KBM-7 (cell line): ENCODE measurements around the gene DNASE1L2.

Experiments used
- DNase-seq: peaks from one replicate; pipeline ENCODE4 v3.0.0-alpha.2; 2015
- in situ Hi-C: fragments of 300-500 bp; cut with MboI; formaldehyde crosslinking; loops from 2 replicates; pipeline ENCODE4 v1.14.3; 2020; ENCODE audit warnings: low sequenced_read_pairs, low pct_unique_long_range_greater_than_20kb, mixed read lengths

DNASE1L2 gene

DNA sequence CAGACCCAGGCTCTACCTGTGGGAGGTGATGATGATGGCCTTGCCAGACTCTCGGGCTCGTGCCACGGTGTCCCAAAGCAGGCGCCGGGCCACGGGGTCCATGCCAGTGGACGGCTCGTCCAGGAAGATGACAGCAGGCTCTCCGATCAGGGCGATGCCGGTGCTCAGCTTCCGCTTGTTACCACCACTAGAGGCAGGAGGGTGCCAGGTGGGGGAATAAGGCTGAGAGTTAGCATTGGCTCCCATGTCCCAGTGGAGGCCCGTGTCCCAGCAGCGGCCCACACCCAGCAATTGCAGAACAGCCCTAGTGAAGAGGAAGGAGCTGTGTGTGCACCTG lies 42.0 kb downstream of the DNASE1L2 start:
- in situ Hi-C loops, result loop anchor here (25.0 kb wide), 1 partner anchor 384 kb away; no protein-coding TSS in a partner anchor

DNA sequence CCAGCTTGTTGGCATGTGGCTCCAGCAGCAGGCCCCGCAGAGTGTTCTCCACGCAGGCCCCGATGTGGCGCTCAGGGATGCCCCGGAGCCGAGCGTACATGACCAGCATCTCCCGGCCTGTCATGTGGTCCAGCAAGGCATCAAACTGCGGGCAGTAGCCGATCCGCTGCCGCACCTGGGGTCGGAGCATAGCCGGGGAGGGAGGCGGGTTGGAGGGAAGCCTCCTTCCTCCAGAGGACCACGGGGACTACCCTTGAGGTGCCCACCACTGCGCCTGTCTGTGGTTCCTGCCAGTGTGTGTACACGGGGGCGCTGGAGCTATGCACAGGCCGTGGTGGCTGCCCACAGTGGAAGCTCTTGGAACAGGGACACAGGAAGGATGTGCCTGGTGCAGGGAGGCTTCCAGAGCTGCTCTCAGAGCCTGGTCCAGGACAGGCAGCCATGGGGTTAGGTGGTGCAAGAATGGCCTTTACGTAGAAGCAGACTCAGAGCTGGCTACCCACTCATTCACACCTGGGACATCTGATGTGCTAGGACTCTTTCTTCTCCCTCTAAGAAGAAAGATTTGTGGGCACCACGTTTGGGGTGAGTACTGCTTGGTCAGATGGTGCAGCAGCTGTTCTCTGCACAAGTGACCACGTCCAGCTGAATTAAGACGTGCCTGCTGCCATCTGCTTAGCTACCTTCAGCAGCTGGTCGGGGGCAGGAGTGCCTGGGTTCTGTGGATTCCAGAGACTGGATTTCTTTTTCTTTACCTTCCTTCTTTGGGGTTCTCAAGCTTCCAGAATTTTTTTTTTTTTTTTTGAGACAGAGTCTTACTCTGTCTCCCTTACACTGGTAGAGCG lies 42.9 kb downstream of the DNASE1L2 start:
- in situ Hi-C loops, result loop anchor here (25.0 kb wide), 1 partner anchor 383 kb away; no protein-coding TSS in a partner anchor
- DNase-seq, result no peak

More for the DNA sequence above, 42.0 kb downstream of the DNASE1L2 start:
- DNase-seq, result no peak

DNA sequence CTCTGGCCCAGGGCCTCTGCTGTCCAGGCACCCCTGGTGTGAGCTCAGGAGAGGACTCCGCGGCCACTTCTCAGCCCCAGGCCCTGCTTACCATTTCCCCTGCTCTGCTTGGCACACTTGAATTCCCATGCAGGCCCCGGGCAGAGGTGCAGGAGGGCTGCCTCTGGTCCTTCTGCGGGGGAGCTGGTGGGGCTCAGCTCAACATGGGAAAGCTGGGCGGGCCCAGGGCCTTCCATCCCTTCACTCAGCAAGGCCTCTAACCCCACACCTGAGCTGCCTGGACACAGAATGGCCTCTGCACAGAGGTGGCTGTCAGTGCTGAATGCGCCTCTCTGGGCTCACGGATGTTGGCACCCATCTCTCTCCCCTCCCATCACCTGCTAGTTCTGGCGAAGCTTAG lies 44.2 kb downstream of the DNASE1L2 start:
- in situ Hi-C loops, result loop anchor here (25.0 kb wide), 1 partner anchor 382 kb away; no protein-coding TSS in a partner anchor
- DNase-seq, result no peak

DNA sequence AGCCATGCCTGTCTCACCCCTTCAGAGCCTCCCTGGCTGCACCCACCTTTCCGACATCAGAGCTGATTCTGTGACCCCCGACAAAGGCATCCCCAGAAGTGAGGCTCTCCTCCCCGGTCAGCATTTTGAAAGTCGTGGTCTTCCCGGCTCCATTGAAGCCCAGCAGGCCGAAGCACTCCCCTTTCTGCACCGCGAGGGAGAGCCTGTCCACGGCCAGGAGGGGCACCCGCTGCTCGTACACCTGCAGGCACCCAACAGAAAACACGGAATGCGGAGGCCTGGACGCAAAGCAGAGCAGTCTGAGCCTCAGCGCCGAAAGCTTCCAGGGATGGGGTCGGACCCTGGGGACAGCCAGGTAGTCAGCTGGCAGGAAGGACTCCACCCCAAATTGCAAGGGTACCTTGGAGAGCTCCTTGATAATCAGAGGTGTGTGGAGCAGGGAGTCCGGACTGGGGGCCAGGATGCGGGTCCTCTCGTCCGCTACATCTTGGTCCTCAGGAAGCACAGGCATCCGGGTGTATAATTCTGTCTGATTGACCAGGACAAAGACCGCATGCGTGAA lies 44.8 kb downstream of the DNASE1L2 start:
- in situ Hi-C loops, result loop anchor here (25.0 kb wide), 1 partner anchor 381 kb away; no protein-coding TSS in a partner anchor
- no peak for DNase-seq

DNA sequence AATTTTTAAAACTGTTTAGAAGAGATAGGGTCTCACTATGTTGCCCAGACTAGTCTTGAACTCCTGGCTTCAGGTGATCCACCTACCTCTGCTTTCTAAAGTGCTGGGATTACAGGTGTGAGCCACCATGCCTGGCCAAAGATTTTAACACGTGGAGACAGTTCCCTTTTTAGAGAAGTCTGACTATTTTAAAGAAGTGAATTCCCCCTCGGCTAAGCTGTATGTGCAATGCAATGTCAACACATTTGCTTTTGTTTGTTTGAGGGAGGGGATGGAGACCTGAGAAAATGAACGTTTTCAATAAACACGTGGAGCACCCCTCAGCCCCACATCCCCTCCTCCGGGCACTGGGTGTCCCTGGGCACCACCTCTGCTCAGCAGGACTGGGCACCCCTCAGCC lies 46.0 kb downstream of the DNASE1L2 start:
- in situ Hi-C loops, result loop anchor here (25.0 kb wide), 1 partner anchor 380 kb away; no protein-coding TSS in a partner anchor
- no peak for DNase-seq

DNA sequence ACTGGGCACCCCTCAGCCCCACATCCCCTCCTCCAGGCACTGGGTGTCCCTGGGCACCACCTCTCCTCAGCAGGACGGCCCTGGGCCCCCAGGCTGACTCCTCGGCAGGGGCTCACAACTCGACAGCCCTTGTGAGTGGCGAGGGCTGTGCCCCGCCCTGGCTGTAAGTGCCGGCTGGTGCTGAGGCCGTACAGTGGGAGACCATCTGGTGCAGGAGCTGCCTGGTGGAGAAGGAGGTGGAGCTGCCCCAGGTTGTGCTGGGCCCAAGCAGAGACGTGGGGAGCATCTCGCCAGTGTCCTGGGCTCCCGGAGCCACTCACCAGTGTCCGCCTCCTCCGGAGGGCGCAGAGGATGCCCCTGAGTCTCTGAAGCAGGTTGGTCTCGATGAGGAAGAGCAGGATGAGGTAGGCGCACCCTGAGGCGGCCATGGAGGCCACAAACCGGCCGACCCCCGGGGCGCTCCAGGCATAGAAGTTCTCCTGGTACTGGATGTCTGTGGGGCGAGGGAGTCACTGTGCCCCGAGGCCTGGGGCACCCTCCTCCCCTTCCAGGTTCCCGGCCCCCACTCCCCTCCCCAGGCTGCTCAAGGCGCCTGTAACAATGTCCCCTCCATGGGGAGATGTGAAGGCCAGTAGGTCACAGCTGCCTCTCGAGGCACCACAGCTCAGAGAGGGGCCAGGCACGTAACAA lies 46.8 kb downstream of the DNASE1L2 start:
- in situ Hi-C loops, result loop anchor here (25.0 kb wide), 1 partner anchor 379 kb away; no protein-coding TSS in a partner anchor
- DNase-seq, result no peak

DNA sequence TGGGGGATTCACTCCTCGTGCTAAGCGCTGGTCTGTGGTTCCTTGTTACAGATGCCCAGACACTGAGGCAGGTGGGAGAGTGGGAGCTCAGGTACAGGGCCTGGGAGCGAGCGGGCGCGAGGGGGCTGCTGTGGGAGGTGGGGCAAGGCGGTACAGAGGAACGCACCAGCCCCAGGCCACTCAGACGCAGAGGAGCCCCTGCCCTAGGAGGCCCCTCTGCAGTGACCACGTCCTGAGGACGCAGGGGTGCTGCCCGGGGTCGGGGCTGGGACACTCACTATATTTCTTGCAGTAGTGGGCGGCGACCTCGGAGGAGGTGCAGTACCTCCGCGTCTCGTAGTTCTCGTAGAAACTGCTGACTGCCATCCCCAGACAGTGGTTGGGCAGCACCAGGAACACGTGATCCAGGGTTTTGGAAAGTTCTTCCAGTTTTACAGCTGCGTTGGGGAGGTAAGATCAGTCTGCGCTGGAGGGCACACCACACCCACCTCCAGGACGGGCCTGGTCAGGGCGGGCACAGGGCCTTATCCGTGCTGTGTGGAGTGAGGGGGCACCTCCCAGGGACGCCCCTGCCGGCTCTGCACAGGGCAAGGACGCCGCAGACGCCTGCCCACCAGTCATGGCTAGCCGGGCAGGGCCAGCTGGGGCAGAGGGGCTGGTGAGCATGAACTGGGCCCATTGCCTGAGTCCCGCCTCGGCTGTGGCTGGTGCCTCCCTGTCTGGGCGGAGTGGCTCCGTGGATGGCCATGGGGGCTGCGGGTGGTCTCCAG lies 47.9 kb downstream of the DNASE1L2 start:
- in situ Hi-C loops, result loop anchor here (25.0 kb wide), 1 partner anchor 378 kb away; no protein-coding TSS in a partner anchor
- no peak for DNase-seq

DNA sequence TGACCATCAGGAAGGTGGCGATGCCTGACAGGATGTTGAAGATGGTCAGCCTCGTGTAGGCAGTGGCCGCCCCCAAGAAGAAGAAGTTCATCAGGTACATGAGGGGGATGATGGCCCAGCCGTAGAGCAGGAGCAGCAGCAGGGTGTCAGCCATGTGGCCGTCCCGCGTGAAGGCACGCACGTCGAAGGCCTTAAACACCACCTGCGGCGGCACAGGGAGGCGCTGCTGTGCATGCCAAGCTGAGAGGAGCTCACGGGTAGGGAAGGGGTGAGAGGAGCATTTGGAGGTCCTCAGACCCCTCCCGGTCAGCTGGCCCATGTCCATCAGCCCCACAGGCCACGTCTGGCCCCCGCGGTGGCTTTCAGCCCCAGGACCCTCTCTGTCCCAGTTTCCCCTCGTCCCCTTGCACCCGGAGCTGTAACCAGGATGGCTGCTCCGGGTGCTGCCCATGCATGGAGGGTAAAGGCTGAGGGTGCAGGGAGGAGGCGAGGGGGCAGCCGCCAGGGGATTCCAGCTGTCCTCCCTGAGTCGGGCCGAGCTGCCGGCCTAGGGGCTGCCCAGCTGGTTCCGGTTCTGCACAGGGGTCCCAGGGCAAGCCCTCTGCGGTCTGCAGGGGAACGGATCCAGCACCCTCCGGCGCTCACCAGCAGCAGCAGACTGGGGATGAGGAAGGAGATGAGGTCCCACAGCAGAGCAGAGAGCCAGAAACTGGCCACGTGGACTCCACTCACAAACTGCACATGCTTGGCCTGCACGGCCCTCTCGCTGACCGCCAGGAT lies 48.7 kb downstream of the DNASE1L2 start:
- DNase-seq, result no peak

DNA sequence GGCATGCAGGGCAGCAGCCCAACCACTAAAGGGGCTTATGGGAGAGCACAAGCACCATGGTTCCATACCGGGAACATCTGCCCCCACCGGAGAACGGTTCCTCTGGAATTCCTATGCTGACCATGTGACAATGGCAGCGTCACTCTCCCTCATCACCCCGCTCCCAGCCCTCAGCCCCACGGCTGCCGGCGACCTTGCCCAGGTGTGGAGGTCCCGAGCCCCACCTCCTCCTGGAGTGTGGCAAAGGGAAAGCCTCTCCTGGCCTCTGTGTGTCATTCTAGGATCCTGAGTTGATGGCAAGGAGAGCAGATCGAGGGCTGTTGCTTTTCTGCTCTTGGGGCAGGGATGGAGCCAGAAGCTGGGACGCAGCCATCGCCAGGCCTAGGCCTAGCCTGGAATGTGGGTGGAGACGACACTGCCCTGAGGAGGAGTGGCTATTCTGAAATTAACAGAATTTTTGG lies 49.5 kb downstream of the DNASE1L2 start:
- no peak for DNase-seq
- in situ Hi-C loops, result loop anchor here (25.0 kb wide), 1 partner anchor 377 kb away; no protein-coding TSS in a partner anchor

More for the DNA sequence above, 48.7 kb downstream of the DNASE1L2 start:
- in situ Hi-C loops, result loop anchor here (25.0 kb wide), 1 partner anchor 377 kb away; no protein-coding TSS in a partner anchor

DNA sequence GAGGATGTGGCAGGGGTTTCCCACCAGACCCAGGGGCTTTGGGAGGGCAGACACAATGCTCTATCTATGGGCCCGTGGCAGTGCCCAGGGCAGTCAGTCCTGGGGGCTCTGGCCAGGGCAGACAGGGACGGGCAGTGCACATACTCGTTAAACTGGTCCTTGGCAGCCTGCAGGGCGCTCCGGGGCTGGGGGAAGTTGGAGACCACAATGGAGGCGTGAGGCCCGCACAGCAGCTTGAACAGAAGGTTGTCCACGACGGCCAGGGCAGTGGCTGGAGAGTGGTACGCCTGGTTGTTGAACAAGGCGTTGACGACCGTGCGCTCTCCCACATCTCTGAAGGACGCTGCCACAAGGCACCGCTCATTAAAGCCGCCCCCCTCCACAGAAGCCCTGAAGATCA lies 50.3 kb downstream of the DNASE1L2 start:
- no peak for DNase-seq
- in situ Hi-C loops, result loop anchor here (25.0 kb wide), 1 partner anchor 376 kb away; no protein-coding TSS in a partner anchor

DNA sequence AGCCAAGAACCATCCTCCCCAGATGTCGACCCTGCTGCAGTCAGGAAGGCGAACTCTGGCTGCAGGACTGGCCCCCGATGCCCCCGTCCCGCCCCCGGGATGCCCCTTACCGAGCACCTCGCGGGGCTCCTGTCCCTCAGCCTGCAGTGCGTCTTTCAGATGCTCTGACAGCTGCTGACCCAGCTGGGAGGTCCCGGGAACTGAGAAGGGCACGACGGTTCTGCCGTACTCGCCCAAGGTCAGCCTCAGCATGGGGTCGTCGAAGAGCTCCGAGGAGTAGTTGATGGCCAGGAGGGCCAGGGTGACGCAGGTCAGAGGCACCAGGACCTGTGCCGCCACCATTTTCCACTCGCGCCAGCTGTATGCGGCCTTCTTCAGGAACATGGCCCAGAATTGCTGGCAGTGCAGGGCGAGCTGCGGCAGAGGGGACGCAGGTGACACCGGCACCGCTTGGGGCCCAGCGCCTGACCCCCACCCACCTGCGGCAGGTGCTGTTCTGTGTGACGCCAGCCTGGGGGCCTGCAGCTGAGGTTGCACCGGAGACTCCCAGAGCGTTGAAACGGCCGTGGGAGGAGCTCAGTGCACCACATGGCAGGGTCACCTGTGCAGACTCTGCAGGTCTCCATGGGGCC lies 51.8 kb downstream of the DNASE1L2 start:
- no peak for DNase-seq
- in situ Hi-C loops, result loop anchor here (25.0 kb wide), 1 partner anchor 374 kb away; no protein-coding TSS in a partner anchor
